Measurements from ENCODE around the gene SNX8.

SNX8 gene

GRCh38 chr7:2289111-2289586 lies 25.1 kb downstream of the SNX8 start:
- Histone ChIP-seq H3K79me2 (ENCODE audit: low read length) (peaks cover 10% of the 10 kb centered on the region; the same call in 1 of the 2 replicates), H2AFZ (ENCODE audit: low read depth, low read length) (no peak overlapping the region), H4K20me1 (ENCODE audit: insufficient read depth, low read length) (no peaks in the 10 kb centered on the region), H3K4me2 (ENCODE audit: low read length) (no peak overlapping the region), H3K27me3 (ENCODE audit: low read depth, low read length) (no peaks in the 10 kb centered on the region), H3K27ac (ENCODE audit: low read length) (0 out of 2 replicates have a peak overlapping the region, but pooled peaks have one; percentile 16), H3K9ac (ENCODE audit: low read length) (no peak overlapping the region), H3K4me3 (ENCODE audit: low read length) (no peak overlapping the region), H3K4me1 (ENCODE audit: low read length) (peaks cover 18% of the 10 kb centered on the region), H3K9me3 (ENCODE audit: insufficient read depth, low read length) (no peaks in the 10 kb centered on the region), H3K36me3 (replicated peaks; ENCODE audit: low read depth, low read length) (peaks cover 3% of the 10 kb centered on the region)
- TF ChIP-seq CTCF (IDR thresholded peaks at IDR 0.05; ENCODE audit: low read depth, low read length) (no peak), EZH2phosphoT487 (IDR thresholded peaks at IDR 0.05; ENCODE audit: low read depth) (no peak)

DNA sequence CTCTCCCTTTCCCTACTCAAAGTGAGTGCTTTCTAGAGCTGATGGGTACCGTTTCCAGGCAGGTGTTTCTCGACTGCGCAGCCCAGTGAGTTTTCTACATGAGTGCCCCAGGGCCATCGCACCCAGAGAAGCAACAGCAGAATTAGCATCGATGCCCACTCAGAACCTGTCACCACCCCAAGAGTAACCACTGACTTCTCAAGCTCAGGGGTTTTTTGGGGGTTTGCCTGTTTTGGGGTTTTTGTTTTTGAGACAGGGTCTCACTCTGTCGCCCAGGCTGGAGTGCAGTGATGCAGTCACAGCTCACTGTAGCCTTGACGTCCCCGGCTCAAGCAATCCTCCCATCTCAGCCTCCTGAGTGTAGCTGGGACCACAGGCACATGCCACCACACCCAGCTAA lies 25.7 kb downstream of the SNX8 start:
- TF ChIP-seq CTCF (IDR thresholded peaks at IDR 0.05; ENCODE audit: low read depth, low read length) (no peak), EZH2phosphoT487 (IDR thresholded peaks at IDR 0.05; ENCODE audit: low read depth) (no peak)
- H3K4me3 ChIP-seq (ENCODE audit: low read length), result no peak overlapping the region
- no peak overlapping the region for H3K9ac ChIP-seq (ENCODE audit: low read length)
- peaks cover 9% of the 10 kb centered on the region; the same call in 1 of the 2 replicates for H3K79me2 ChIP-seq (ENCODE audit: low read length)
- peak overlapping the region; percentile 49 for H3K4me2 ChIP-seq (ENCODE audit: low read length)
- H3K36me3 ChIP-seq (replicated peaks; ENCODE audit: low read depth, low read length), result peaks cover 3% of the 10 kb centered on the region
- no peaks in the 10 kb centered on the region for H3K27me3 ChIP-seq (ENCODE audit: low read depth, low read length)
- H3K4me1 ChIP-seq (ENCODE audit: low read length), result peaks cover 18% of the 10 kb centered on the region
- H3K9me3 ChIP-seq (ENCODE audit: insufficient read depth, low read length), result no peaks in the 10 kb centered on the region
- H2AFZ ChIP-seq (ENCODE audit: low read depth, low read length), result no peak overlapping the region
- H4K20me1 ChIP-seq (ENCODE audit: insufficient read depth, low read length), result no peaks in the 10 kb centered on the region
- 0 out of 2 replicates have a peak overlapping the region, but pooled peaks have one; percentile 16 for H3K27ac ChIP-seq (ENCODE audit: low read length)

DNA sequence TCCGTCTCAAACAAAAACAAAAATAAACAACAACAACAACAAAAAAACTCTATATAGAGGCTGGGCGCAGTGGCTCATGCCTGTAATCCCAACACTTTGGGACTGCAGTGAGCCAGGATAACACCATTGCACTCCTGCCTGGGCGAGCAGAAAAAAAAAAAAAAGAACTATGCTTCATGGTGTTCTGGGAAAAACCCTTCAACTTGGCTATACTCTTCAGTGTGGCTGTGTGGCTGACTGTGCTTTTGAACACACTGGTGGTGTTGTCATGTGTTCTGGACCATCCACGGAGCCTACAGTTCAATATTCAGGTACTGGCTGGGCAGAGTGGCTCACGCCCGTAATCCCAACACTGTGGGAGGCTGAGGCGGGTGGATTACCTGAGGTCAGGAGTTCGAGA lies 26.5 kb downstream of the SNX8 start:
- TF ChIP-seq CTCF (IDR thresholded peaks at IDR 0.05; ENCODE audit: low read depth, low read length), result no peak
- H3K4me1 ChIP-seq (ENCODE audit: low read length), result peaks cover 18% of the 10 kb centered on the region
- no peaks in the 10 kb centered on the region for H3K27me3 ChIP-seq (ENCODE audit: low read depth, low read length)
- H4K20me1 ChIP-seq (ENCODE audit: insufficient read depth, low read length), result no peaks in the 10 kb centered on the region
- no peaks in the 10 kb centered on the region for H3K9me3 ChIP-seq (ENCODE audit: insufficient read depth, low read length)
- no peak overlapping the region for H2AFZ ChIP-seq (ENCODE audit: low read depth, low read length)
- H3K36me3 ChIP-seq (replicated peaks; ENCODE audit: low read depth, low read length), result peaks cover 3% of the 10 kb centered on the region
- H3K9ac ChIP-seq (ENCODE audit: low read length), result no peak overlapping the region
- H3K27ac ChIP-seq (ENCODE audit: low read length), result no peak overlapping the region
- peaks cover 9% of the 10 kb centered on the region; the same call in 1 of the 2 replicates for H3K79me2 ChIP-seq (ENCODE audit: low read length)
- no peak overlapping the region for H3K4me3 ChIP-seq (ENCODE audit: low read length)
- peak overlapping the region; percentile 30; the same call in 1 of the 2 replicates for H3K4me2 ChIP-seq (ENCODE audit: low read length)

DNA sequence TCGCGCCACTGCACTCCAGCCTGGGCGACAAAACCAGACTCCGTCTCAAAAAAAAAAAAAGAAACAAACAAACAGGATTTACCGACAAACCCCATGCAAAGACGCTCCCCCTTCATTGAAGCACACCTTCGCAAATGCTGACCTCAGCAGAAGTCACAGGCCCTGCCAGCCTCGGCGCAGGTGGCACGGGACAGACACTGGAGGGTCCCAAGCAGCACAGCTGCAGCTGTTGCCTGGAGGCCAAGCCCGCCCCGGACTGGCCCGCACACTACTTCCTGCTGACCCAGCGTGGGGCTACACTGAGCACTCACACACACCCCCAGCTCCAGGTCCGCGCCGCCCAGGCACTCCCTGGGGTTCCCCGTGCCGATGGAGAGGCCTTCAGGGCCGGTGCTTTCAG lies 31.2 kb downstream of the SNX8 start:
- Histone ChIP-seq H2AFZ (ENCODE audit: low read depth, low read length) (no peak overlapping the region), H3K79me2 (ENCODE audit: low read length) (peaks cover 10% of the 10 kb centered on the region; the same call in 1 of the 2 replicates), H3K4me1 (ENCODE audit: low read length) (peaks cover 7% of the 10 kb centered on the region), H3K4me2 (ENCODE audit: low read length) (no peak overlapping the region), H3K4me3 (ENCODE audit: low read length) (no peak overlapping the region), H3K9ac (ENCODE audit: low read length) (no peak overlapping the region), H3K36me3 (replicated peaks; ENCODE audit: low read depth, low read length) (no peaks in the 10 kb centered on the region), H3K27me3 (ENCODE audit: low read depth, low read length) (no peaks in the 10 kb centered on the region), H4K20me1 (ENCODE audit: insufficient read depth, low read length) (no peaks in the 10 kb centered on the region; the same call in 1 of the 2 replicates), H3K9me3 (ENCODE audit: insufficient read depth, low read length) (no peaks in the 10 kb centered on the region), H3K27ac (ENCODE audit: low read length) (no peak overlapping the region)
- TF ChIP-seq EZH2phosphoT487 (IDR thresholded peaks at IDR 0.05; ENCODE audit: low read depth) (no peak), CTCF (IDR thresholded peaks at IDR 0.05; ENCODE audit: low read depth, low read length) (no peak)
